DND-41 (cell line): ENCODE data around the gene RAI14.

ENCODE experiments used
- CTCF ChIP-seq: IDR thresholded peaks from 2 replicates; pipeline ENCODE4 v1.5.1; 2012; ENCODE audit warnings: borderline replicate concordance, low read length, moderate library complexity, mild to moderate bottlenecking; ENCODE audit not compliant: poor library complexity, severe bottlenecking; ENCODE audit errors: extremely low read depth
- EZH2 ChIP-seq: IDR thresholded peaks from 3 replicates; pipeline ENCODE4 v1.6.1; 2012; ENCODE audit warnings: borderline replicate concordance, low read depth, mild to moderate bottlenecking, moderate library complexity, low read length, inconsistent platforms; ENCODE audit not compliant: severe bottlenecking

GRCh38 chr5:34789021-34789531 is 132.9 kb downstream of the RAI14 start:
- TF ChIP-seq CTCF, result no peak
- TF ChIP-seq EZH2, result no peak
